EL (cell line): ENCODE measurements around the gene NGEF.

Experiments used
- DNase-seq: peaks from one replicate; pipeline ENCODE4 v3.0.0-alpha.2; 2016

Gene NGEF

DNA sequence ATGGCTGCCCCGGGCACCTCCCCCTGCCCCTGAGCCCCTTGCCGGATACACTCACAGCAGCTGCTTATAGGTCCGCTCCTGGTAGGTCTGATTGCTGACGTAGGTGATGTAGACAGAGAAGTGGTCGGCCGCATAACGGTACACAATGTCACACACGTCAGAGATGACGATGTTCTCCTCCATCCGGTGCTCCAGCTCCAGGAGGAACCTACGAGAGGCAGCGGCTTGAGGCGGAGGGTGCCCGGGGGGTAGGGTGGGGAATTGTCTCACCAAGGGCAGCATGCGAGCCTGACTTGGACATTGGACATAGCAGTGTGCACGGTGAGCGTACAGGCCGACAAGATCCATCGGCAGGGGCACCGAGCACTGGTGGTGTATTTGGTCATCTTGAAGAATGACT lies 120.2 kb downstream of the NGEF start:
- DNase-seq: no peak

DNA sequence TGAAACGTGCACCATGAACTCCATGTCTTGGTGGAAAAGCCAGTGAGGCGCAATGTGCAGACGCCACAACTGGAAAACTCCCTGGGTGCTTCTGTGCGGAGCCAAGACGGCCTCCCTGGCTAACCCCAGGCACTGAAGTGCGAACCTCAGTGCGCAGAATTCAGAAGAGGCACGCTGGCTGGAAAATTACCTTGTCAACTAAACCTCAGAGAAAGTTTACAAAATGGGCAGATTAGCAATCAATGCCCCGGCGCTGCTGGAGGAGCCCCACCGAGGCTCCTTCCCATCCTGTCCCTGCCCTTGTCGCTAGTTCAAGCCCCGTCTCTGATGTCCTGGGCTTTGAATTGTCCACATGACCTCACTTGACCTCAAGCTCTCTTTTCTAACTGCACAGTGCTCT lies 120.8 kb downstream of the NGEF start:
- no peak for DNase-seq

DNA sequence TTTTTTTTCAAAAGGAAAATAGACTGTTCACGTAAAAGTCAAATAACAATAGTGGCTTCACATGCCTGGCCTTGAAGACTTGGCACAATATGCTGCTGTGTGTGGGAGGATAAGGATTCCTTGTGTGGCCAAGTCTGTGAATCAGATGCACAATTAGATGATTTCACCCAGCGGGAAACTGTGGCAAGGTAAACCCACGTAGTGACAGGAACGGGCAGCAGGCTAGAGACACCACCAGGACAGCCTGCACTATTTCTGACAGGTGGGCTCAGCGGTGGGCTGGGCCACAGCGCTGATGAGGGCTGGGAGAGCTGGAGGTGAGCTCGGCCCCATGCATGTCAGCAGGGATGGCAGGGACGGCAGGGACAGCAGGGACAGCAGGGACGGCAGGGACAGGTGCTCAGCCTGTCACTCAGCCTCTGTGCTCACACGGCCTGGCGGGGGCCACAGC lies 121.4 kb downstream of the NGEF start:
- peak; percentile 26 for DNase-seq

DNA sequence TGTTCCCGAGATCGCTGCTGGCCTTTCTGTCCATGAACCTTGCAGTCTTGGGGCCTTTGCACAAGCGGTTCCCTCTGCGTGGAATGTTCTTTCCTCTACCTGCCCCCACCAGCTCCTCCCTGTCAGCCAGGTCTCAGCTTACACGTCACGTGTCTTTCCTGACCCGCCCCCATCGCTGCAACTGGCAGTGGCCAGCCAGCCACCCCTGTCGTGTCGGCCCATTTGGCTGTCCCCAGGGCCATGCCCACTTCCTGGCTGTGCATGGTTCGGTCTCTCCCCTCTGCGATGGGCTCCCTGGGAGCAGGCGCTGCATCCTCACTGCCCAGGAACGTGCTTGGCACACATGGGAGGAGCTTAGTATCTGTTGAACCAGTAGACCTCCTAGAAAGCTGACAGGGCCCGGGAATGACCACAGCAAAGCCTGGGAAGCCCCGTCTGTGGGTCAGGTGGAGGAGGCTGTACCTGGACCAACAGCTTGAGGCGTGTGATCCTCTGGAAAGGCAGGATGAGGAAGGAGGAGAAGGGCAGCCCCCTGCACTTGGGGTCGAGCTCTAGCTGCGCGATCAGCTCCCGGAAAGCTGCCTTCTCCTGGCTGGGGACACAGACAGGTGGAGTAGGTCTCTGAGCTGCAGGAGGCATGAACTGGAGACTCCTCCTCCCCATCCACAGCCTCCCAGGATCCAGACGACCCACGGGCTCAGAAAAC lies 122.0 kb downstream of the NGEF start:
- DNase-seq: peak; percentile 69

DNA sequence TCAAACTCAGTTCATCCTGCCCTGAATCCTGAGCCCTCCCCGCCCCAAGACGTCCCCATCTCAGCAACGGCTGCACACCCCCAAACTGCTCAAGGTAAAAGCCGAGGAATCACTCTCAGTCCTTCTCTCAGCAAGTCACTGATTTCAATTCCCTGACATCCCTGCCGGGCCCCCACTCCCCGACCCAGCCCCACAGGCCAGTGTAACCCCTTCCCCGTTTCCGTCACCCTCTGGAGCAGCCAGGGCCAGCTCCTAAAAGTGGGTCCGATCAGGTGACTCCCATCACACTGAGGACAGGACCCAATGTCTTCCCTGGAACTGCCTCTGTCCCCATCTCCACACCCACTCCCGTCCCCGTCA lies 122.5 kb downstream of the NGEF start:
- no peak for DNase-seq

DNA sequence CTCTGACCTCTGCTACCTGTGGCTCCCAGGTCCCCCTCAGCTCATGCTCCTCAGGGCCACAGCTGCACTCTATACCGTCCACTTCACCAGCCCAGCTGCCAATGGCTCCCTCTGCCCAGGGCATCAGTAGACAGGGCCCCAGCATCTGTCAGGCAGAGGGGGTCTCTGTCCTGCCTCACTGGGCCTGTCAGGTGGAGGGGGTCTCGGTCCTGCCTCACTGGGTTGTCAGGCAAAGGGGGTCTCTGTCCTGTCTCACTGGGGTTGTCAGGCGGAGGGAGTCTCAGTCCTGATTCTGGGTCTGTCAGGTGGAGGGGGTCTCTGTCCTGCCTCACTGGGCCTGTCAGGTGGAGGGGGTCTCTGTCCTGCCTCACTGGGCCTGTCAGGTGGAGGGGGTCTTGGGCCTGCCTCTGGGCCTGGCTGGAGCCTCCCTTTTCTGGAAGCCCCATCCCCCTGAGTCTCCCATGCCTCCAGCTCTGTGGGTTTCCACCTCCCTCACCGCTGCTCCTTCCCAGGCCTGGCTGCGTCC lies 123.1 kb downstream of the NGEF start:
- DNase-seq: no peak

DNA sequence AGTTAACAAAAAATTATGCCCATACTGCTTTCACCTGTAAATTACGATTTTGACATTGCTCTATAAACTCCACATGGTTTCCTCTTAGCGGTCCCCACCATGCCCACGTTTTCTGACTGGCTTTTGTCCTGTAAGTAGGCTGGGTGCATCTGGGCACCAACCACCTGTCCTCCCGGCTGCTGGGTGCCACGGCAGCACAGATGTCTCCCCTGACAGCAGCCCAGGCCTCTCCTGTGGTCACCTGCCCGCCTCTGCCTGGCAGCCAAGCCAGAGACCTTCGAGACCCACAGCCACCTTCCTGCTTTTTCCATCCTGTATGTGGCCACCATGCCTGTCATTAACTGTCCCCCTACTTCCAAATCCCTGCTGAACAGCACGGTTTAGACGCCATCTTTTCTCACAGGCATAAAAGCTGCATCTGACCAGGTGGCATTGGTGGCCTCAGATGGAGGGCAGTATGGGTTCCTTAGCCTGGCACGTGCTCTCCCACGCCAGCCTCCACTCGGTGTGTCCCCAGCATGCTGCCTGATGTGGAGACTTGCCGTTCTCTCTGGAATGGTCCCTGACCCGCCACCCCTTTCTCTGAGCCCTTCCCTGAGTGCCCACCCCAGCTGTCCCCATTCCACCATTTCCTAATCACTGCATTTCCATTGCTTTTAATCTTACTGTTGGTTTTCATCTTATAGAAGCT lies 124.1 kb downstream of the NGEF start:
- DNase-seq: no peak

DNA sequence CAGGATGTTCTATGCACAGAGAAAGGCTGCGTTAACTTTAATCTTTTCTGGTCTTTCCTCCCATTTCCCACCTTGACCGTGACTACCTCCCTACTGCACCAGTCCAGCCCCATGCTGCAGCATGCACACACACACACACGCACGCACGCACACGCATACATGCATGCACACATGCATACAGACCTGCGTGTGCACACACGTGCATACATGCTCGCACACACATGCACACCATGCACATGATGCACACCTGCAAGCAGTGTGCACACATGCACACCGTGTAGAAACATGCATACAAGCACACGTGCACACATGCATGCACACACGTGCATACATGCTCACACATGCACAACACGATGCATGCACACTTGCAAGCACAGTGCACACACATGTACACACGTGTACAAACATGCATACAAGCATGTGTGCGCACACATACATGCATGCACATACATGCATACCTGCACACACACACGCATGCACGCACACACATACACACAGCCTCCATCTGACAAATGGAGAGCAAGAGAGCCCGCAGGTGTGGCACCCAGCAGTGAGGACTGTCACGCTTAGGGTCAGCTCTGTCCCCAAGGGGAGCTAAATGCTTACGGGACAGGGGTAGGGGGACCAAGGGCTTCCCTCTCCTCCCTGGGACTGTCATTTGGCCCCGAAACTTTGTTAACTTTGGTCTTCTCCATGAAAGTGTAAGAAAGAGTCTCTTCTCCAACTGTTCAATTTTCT lies 124.8 kb downstream of the NGEF start:
- DNase-seq: no peak

DNA sequence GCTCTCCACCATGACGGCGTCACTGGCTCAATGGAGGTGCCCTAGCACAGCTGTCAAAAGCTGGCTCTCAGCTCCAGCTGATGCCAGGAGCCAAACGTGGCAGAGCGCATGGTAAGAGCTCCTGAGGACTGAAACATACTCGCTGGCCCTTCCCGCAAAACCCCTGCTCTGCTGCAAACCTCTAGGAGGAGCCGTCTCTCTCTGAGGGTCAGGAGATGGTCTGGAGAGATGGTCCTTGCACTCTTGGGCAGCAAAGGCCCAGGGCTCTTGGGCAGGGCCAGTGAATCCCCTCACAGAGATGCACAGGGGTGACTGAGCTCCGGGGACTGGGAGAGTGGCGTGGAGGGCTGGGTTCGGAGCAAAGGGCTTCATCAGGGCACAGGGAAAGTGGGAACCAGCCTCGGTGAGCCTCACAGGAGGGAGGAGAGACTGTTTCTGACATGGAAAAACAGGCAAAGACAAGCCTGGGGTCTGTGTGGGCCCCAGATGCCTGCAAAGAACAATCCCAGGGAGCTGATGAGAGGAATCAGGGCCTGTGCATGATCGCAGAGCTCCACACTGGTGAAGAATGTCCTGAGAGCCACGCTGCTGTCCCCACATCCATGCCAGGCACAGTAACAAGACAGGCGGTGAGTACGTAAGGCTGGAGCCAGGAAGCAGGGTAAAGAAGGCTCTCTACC lies 125.7 kb downstream of the NGEF start:
- DNase-seq: no peak

DNA sequence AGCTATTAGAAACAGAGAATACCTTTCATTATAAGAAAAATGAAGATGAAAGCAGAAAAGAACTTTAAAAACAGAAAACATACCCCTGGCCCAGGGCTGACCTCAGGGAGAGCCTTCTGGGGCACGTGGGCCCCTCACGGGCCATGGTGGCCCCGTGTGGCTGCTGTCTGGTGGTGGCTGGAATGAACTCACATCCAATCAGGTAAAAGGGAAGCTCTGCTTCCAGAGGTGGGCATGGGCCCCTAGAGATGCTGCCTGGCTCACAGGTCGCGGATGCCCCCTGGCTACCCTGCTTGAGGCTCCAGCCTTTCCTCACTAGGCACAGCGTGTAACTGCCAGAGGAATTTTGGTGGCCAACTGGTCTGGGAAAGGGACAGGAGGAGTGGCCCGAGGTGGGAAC lies 126.4 kb downstream of the NGEF start:
- DNase-seq: no peak

DNA sequence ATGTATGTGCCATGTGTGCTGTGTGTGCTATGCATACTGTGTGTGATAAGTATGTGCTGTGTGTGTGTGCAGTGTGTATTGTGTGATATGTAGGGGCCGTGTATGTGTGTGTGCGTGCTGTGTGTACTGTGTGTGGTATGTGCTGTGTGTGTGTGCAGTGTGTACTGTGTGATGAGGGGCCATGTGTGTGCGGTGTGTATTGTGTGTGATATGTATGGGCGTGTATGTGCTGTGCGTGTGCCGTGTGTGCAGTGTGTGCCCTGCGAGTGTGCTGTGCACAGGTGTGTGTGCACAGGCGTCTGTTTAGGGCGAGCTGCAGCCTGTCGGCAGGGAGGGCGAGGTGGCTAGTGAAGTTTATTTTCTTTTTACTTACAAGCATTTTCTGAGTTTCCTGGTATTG lies 126.9 kb downstream of the NGEF start:
- DNase-seq: no peak

DNA sequence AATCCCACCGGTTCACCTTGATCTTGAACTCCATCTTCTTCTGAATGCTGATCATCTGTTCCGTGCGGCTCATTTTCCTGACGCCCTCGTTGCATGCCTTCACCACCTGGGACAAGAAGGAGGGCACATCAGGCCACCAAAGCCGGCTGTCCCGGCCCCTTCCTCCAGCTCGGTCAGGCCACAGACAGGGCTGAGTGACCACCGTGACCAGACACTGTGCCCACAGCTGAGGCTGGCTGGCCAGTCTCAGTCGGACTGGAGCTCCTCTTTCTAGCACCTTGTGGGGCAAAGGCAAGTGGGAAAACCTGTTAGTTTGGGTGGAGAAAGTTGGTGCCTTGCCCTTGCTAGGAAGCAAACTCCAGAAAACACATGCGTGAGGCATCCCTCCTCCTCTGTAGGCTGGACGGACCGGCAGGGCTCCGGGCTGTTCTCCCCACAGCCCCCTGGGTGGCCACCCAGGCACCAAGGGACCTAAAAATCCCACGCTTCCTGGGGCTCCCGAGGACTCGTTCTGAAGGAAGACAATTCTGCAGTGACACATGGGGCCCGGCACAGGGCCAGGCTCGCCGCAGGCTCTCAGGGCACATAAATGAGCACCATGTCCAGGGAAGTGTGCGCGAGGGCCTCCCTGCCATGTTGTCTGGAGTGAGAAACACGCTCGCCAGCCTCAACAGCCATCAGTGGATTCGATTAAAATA lies 127.6 kb downstream of the NGEF start:
- DNase-seq: no peak

DNA sequence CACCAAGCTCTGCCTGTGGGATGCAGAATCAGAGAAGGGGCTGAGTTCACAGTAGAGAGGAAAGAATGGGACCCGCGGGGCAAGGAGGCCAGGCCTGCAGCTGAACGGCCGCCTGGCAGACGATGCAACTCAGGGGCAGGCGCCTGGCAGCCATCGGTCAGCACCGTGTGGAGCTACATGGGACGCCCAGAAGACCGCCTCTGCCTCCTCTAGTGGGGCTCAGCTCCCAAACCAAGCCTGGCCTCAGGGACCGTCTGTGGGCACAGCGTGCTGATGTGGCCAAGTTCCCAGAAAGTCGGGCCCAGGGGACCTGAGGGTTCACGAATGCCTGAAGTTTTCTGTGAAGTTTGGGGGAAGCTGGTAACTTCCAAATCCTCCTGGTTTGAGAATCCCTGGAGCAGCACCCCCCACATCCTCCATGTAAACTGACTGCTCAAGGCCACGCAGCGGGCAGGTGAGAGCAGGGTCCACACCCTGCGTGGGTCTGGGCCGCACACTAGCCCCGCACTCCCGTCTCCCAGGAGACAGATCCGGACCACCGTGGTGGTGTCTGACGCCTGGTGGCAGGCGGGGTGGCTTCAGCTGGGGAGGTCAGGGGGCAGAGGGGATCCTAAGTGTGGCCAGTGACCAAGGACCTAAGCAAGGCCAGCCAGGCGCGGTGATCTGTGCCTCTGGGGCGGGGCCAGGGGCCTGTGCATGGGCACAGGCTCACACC lies 128.3 kb downstream of the NGEF start:
- DNase-seq: no peak

DNA sequence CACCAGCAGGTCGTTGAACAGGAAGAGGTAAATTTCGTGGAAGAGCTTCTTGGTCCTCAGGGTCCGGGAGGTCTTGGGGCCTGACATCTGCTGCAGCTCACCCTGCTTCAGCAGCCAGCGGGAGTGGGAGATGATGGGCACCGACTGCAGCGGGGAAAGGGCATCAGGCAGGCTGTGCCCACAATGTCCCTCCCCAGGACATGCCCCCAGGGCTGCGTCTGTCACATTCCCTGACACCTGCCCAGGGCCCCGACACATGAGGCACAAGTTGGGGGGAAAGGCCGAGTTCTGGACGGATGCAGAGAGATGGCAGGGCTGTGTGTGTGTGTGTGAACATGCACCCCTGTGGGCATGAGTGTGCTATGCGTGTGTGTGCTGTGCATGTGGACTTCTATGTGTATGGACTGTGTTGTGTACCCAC lies 129.0 kb downstream of the NGEF start:
- no peak for DNase-seq

DNA sequence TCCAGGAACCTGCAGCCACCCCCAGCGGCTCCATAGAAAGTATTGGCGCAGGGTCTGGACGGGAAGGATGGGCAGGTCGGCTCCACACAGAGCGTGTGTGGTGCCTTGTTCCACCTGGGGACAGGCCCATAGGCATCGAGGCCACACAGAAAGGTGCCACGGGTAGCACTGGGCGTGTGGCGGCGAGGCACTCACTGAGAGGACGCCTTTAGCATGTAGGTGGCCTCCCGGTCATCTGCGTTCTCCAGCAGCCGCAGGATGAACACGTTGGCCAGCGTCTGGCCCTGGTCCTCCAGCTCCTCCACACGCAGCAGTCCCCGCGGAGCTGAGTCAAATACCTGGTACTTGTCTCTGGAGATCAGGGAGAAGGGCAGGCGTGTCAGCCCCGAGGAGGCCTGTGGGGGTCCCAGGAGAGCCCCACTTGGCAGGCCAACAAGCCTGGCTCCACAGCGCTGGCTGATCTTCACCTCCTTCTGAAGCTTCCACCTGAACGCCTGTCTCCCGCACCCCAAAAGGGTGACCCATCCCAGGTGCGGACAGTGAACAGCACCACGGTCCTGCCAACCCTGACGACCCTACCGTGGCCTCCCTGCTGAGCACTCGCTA lies 129.8 kb downstream of the NGEF start:
- DNase-seq: no peak

DNA sequence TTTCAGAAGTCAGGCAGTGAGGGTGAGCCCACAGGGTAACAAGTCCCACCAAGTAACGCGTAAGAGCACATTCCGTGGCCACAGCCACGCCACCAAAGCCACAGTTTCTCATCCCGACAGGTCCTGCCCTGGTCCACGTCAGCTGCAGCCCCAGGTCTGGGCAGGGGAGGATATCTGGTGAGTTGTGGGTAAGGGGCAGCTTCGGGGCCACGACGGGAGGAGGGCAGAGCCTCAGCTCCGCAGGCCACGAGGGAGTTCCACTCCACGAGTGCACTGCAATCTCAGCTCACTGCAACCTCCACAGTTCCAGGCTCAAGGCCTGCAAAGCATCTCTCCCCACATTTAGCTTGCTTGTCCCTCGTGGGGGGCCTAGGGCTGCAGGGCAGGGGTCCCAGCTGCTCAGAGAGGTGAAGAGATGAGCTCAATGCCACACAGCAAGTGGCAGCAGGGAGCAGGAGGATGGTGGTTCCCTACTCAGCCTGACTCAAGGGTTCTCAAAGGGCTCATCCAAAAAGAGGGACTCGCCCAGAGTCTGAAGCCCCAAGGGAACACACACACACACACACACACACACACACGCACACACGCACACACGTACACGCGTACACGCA lies 130.4 kb downstream of the NGEF start:
- no peak for DNase-seq

DNA sequence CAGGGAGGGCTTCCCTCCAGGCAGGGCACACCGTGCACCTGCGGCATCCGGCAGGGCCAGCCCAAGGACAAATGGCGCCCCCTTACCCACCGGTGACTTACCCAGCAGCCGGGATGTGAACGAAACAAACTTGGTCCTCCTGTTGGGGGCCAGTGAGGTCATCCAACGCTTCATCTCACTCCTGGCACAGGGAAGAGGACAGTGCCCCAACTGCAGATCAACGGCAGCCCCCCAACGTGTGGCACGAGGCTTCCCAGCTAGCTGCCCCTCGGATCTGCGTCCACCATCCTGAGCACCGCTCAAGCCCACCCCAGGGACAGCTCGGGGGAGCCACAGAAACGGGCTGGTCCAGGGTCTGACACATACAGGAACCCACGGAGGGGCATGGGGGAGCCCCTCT lies 131.0 kb downstream of the NGEF start:
- DNase-seq: no peak

DNA sequence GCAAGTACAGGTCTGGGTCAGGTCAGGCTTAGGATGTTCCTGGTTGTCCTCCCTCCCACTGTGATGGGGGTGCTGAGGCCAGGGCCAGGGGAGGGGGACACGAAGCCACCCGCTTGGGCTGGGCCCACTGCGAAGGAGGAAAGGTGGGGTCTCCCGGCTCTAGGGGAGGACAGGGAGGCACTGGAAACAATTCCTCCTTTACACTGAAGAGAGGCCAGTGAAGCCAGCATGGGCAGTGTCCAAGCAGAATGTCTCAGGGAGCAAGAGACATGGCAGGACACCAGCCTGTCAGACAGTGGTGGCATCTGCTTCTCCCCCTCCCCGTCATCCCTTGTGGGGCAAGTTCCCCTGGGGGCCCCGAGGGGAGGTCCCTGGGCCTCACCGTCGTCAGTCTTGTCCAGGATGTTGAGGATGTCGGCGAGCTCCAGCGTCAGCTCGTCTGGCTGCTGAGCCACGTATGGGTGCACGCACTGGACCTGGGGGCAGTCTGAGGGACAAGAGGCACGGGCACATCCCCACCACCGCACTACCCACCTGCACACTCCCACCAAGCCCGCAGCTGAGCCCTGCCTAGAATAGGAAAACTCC lies 132.2 kb downstream of the NGEF start:
- DNase-seq: no peak

DNA sequence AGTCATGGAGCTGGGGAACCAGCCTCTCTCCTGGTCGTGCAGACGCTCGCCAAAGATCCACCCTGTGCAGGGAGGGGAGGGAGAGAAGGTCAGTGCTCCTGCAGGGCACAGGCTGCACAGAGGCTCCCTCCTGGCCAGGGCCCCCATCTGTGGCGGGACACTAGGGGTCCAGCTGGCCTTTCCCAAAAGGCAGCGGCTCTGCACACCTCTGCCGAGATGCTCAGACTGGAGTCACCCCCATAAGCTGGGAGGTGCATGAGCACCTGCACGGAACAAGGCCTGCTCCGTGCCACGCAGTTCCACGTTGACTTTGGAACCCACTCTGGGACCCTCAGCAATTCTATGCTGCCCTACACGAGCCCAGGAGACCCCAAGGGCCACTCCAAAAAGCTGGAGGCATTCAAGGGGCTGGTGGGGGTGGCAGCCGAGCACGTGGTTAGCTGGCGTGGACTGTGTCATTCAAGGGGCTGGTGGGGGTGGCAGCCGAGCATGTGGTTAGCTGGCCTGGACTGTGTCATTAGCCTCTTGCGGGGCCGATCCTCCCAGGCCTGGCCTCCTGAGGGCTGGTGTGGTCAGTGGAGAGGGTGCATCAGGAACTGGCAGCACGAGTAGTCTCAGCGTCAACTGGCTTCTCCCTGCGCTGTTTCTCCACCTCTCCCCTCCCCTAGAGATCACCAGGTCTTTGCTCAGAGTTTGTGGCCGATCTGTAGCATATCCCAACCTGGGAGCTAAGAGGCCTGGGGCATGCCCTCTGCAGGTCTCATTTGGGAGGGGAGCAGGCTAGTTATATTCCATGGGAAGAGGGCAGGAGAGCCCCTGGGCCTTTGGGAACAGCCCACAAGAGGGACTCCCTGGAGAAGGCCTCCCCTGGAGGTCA lies 133.2 kb downstream of the NGEF start:
- DNase-seq: no peak
